ENCODE measurements around the gene C7orf33. TPM values are rescaled to one million over a fixed set of nuclear protein-coding genes. Genes with fewer than 3 reads are reported as not detected.

Gene C7orf33
- total RNA-seq, 1 experiment from 2014 or later, result not detected

DNA sequence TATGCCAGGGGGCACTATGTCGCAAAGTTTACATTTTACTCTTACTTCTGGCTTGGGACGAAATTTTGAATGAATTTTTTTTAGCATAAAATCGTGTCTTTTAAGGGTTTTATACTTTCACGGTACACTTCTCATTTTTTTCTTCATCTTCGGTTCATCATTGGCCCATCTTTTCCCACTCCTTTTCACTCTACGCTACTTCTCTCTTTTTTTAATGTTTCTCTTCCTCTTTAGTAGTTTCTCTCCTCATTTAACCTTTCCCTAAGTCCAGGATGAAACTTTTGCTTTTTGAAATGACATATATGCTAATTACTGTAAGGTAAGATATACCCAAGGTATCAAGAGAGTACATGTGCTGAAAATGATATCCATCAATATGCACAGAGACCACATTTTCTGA is 39.5 kb downstream of the C7orf33 start:
- no peak for ATAC-seq
- TF ChIP-seq CTCF (IDR thresholded peaks at IDR 0.05) (no peak), AFF4 (CRISPR knock-in tag; IDR thresholded peaks at IDR 0.05; ENCODE audit: borderline replicate concordance) (no peak), PRRX2 (CRISPR knock-in tag; IDR thresholded peaks at IDR 0.05) (no peak), EMX1 (CRISPR knock-in tag; IDR thresholded peaks at IDR 0.05) (no peak), RELA (CRISPR knock-in tag; IDR thresholded peaks at IDR 0.05; ENCODE audit: borderline replicate concordance) (no peak), USF2 (CRISPR knock-in tag; IDR thresholded peaks at IDR 0.05) (no peak), ATF1 (CRISPR knock-in tag; IDR thresholded peaks at IDR 0.05) (no peak), NFYB (CRISPR knock-in tag; conservative IDR thresholded peaks at IDR 0.05; ENCODE audit: low read depth) (no peak), RORB (CRISPR knock-in tag; IDR thresholded peaks at IDR 0.05) (no peak), SP1 (CRISPR knock-in tag; conservative IDR thresholded peaks at IDR 0.05) (no peak), JAZF1 (CRISPR knock-in tag; IDR thresholded peaks at IDR 0.05) (no peak), ZNF219 (CRISPR knock-in tag; IDR thresholded peaks at IDR 0.05; ENCODE audit: borderline replicate concordance) (no peak), IRF2 (CRISPR knock-in tag; IDR thresholded peaks at IDR 0.05; ENCODE audit: borderline replicate concordance, low read depth) (no peak)
- TF ChIP-seq, protein P1, sequence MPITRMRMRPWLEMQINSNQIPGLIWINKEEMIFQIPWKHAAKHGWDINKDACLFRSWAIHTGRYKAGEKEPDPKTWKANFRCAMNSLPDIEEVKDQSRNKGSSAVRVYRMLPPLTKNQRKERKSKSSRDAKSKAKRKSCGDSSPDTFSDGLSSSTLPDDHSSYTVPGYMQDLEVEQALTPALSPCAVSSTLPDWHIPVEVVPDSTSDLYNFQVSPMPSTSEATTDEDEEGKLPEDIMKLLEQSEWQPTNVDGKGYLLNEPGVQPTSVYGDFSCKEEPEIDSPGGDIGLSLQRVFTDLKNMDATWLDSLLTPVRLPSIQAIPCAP (CRISPR knock-in tag; IDR thresholded peaks at IDR 0.05), result no peak
- TF ChIP-seq, protein P2, sequence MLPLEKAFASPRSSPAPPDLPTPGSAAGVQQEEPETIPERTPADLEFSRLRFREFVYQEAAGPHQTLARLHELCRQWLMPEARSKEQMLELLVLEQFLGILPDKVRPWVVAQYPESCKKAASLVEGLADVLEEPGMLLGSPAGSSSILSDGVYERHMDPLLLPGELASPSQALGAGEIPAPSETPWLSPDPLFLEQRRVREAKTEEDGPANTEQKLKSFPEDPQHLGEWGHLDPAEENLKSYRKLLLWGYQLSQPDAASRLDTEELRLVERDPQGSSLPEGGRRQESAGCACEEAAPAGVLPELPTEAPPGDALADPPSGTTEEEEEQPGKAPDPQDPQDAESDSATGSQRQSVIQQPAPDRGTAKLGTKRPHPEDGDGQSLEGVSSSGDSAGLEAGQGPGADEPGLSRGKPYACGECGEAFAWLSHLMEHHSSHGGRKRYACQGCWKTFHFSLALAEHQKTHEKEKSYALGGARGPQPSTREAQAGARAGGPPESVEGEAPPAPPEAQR (CRISPR knock-in tag; IDR thresholded peaks at IDR 0.05), result no peak
- no peaks in the 10 kb centered on the region for H3K9me3 Mint-ChIP-seq
- H3K27ac Mint-ChIP-seq, result no peak overlapping the region
- no peak for DNase-seq (ENCODE audit: low spot score)
- no peak overlapping the region for H3K4me3 Mint-ChIP-seq
- H3K36me3 Mint-ChIP-seq, result no peaks in the 10 kb centered on the region
- POLR2A ChIA-PET, result no interaction called here
- H3K27me3 Mint-ChIP-seq (ENCODE audit: low read depth), result no peaks in the 10 kb centered on the region; the same call in 1 of the 2 replicates
- peaks cover 6% of the 10 kb centered on the region for H3K4me1 Mint-ChIP-seq
- CTCF ChIA-PET, result no interaction called here

- DNase-seq (ENCODE audit: low spot score), result no peak
- no peaks in the 10 kb centered on the region; the same call in 1 of the 2 replicates for H3K27me3 Mint-ChIP-seq (ENCODE audit: low read depth)
- H3K4me3 Mint-ChIP-seq, result no peak overlapping the region
- ChIA-PET POLR2A (no interaction called here), CTCF (interaction anchor here (1.6 kb wide), 1 partner anchor 114 kb away, joined by 4 read pairs; no protein-coding TSS in a partner anchor)
- no peaks in the 10 kb centered on the region for H3K9me3 Mint-ChIP-seq
- no peaks in the 10 kb centered on the region for H3K36me3 Mint-ChIP-seq
- H3K4me1 Mint-ChIP-seq, result no peaks in the 10 kb centered on the region
- ATAC-seq, result no peak
- H3K27ac Mint-ChIP-seq, result no peak overlapping the region
- TF ChIP-seq JUN (CRISPR knock-in tag; IDR thresholded peaks at IDR 0.05), result no peak
- no peak for TF ChIP-seq CREM (CRISPR knock-in tag; IDR thresholded peaks at IDR 0.05)
- TF ChIP-seq ZNF512 (CRISPR knock-in tag; IDR thresholded peaks at IDR 0.05; ENCODE audit: borderline replicate concordance), result no peak
- no peak for TF ChIP-seq CBFB (CRISPR knock-in tag; IDR thresholded peaks at IDR 0.05; ENCODE audit: low read depth)
- TF ChIP-seq SMAD3 (CRISPR knock-in tag; IDR thresholded peaks at IDR 0.05; ENCODE audit: borderline replicate concordance), result no peak
- no peak for TF ChIP-seq NR1H2 (CRISPR knock-in tag; IDR thresholded peaks at IDR 0.05)
- TF ChIP-seq ELF4 (CRISPR knock-in tag; IDR thresholded peaks at IDR 0.05; ENCODE audit: low read depth), result no peak
- no peak for TF ChIP-seq MYBL2 (CRISPR knock-in tag; IDR thresholded peaks at IDR 0.05)
- TF ChIP-seq CTCF (IDR thresholded peaks at IDR 0.05), result no peak
Measured at GRCh38 chr7:148633761-148634160, 43.2 kb downstream of the C7orf33 start.
